NCI-H510A (cell line): Measurements from ENCODE around the gene CASP1.
A peak's percentile ranks its signal among the peaks of the same experiment; 100 is the strongest.

Source experiments
- DNase-seq: peaks from one replicate; lab custom pipeline; 2025; lab: John Stamatoyannopoulos, UW

The CASP1 gene

DNA sequence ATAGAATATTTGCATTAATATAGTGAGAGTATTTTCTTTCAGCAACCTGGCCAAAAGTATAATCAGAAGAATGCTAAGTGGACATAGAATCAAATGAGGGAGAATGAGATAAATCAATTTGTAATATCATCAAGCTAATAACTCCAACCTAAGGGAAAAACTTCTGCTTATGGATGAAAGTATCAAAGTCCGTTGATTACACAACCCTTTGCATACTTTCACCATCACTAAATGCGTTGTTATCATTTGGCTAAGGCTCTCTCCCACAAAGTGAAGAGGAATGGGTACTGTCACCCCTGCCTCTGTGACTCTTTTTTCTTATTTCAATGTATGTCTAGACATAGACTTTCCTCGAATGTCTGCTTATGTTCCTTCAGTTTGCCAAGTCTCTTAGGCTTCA, 50.1 kb downstream of the CASP1 start:
- DNase-seq: no peak

DNA sequence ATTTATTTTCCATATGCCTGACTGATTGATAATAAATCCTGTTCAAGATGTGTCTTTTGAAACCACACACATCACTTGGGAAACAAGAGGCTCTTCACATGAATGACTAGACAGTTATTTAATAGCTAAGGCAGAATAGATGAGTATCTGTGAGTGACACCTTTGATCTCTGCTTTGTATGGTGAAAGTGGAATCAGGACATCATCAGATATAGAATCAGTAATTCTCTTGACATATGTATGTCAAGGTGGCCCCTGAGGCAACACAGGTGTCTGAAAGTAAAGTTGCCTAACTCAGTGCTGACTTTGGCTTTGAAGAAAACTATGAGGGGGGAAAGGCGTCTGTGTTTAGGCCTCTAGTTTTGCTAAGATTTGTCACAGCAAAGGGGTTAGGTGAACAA, 55.1 kb downstream of the CASP1 start:
- DNase-seq: peak; percentile 31
